A549 (cell line): ENCODE measurements around the gene SH3PXD2A. TPM values are rescaled to one million over a fixed set of nuclear protein-coding genes. Genes with fewer than 3 reads are reported as not detected.

Experiments
- ATAC-seq, 2 experiments: fragments of 200-7000 bp in 1 of 2; fragments of >200 bp in 1 of 2; cut with Nextera tagmentation in 1 of 2; cut with Tn5 transposase in 1 of 2; 3 replicates each; pipeline versions ENCODE4 v1.8.0 to v1.9.1; 2018 to 2020; ENCODE audit warnings: mild to moderate bottlenecking in 1 of 2, moderate library complexity in 1 of 2
- CTCF ChIA-PET: fragments of 300-600 bp; sonication (Branson Sonifier 250); formaldehyde crosslinking; extraction: SDS; loops from one replicate; lab custom pipeline; 2021; ENCODE audit warnings: antibody characterized with exemption, inconsistent platforms; lab: Yijun Ruan, JAX
- POLR2A ChIA-PET: fragments of 350-600 bp; formaldehyde crosslinking; extraction: SDS; loops from one replicate; lab custom pipeline; 2021; ENCODE audit warnings: antibody characterized with exemption, inconsistent platforms; lab: Yijun Ruan, JAX
- DNase-seq, 2 experiments: peaks; one replicate each; pipeline versions ENCODE4 v3.0.0 to v3.0.0-alpha.2; 2011 to 2016; ENCODE audit warnings: low read depth in 1 of 2, low spot score in 1 of 2
- FAIRE-seq: peaks from 2 replicates; lab custom pipeline; 2011; peaks lifted over from hg19 to GRCh38; lab: Jason Lieb, UNC
- H3K27ac ChIP-seq, 2 experiments: fragments of >200 bp; sonication (Bioruptor Twin); formaldehyde crosslinking; 3 replicates each; pipeline ENCODE4 v1.5.1; 2016 to 2017
- H3K4me1 ChIP-seq: fragments of >200 bp; sonication (Bioruptor Twin); formaldehyde crosslinking; 3 replicates; pipeline ENCODE4 v1.6.1; 2016
- H3K4me2 ChIP-seq: fragments of >200 bp; sonication (Bioruptor Twin); formaldehyde crosslinking; 3 replicates; pipeline ENCODE4 v1.6.1; 2016
- H3K4me3 ChIP-seq: fragments of >200 bp; sonication (Bioruptor Twin); formaldehyde crosslinking; 3 replicates; pipeline ENCODE4 v1.5.1; 2016
- H3K9me3 ChIP-seq: fragments of >200 bp; sonication (Bioruptor Twin); formaldehyde crosslinking; 3 replicates; pipeline ENCODE4 v1.6.1; 2016
- CBX2 ChIP-seq: fragments of 200-600 bp; sonication (generic); IDR thresholded peaks from 2 replicates; pipeline ENCODE4 v1.6.1; 2016; ENCODE audit warnings: low read depth, mild to moderate bottlenecking, borderline replicate concordance
- CHD2 ChIP-seq: fragments of 150-350 bp; IDR thresholded peaks from 2 replicates; pipeline ENCODE4 v1.6.1; 2014; ENCODE audit warnings: low read length; ENCODE audit not compliant: partially characterized antibody
- CHD4 ChIP-seq: fragments of 200-600 bp; sonication (generic); IDR thresholded peaks from 2 replicates; pipeline ENCODE4 v1.6.1; 2016; ENCODE audit warnings: antibody characterized with exemption, mild to moderate bottlenecking, borderline replicate concordance
- EHF ChIP-seq: fragments of 250-450 bp; sonication (Bioruptor Pico); IDR thresholded peaks from 2 replicates; pipeline ENCODE4 v1.5.0; 2020; ENCODE audit warnings: mild to moderate bottlenecking
- EHMT2 ChIP-seq: fragments of 200-600 bp; sonication (generic); IDR thresholded peaks from 2 replicates; pipeline ENCODE4 v1.6.1; 2016; ENCODE audit warnings: antibody characterized with exemption, low read depth, mild to moderate bottlenecking, moderate library complexity
- EP300 ChIP-seq, 2 experiments: fragments of >200 bp; sonication (Bioruptor Twin); formaldehyde crosslinking; IDR thresholded peaks; 2 replicates in 1 of 2; 3 replicates in 1 of 2; pipeline ENCODE4 v1.6.1; 2016 to 2017
- FOSL2 ChIP-seq, 2 experiments: fragments of 450-650 bp in 1 of 2; fragments of >200 bp in 1 of 2; sonication (Bioruptor Twin) in 1 of 2; formaldehyde crosslinking; IDR thresholded peaks; 2 replicates each; pipeline versions ENCODE4 v1.5.0 to v1.6.1; 2016 to 2020; ENCODE audit warnings: mild to moderate bottlenecking in 1 of 2, moderate library complexity in 1 of 2
- HOXB5 ChIP-seq: fragments of 250-450 bp; sonication (Bioruptor Pico); IDR thresholded peaks from 2 replicates; pipeline ENCODE4 v1.5.0; 2020; ENCODE audit warnings: mild to moderate bottlenecking, moderate library complexity
- JUNB ChIP-seq: fragments of >200 bp; sonication (Bioruptor Twin); formaldehyde crosslinking; IDR thresholded peaks from 2 replicates; pipeline ENCODE4 v1.6.1; 2016
- MAFK ChIP-seq: fragments of 450-650 bp; IDR thresholded peaks from 2 replicates; pipeline ENCODE4 v1.6.1; 2014; ENCODE audit not compliant: partially characterized antibody
- MAZ ChIP-seq: fragments of 150-350 bp; IDR thresholded peaks from 2 replicates; pipeline ENCODE4 v1.6.1; 2014; ENCODE audit warnings: antibody characterized with exemption, low read depth, low read length, borderline replicate concordance
- NFE2L2 ChIP-seq: fragments of 150-350 bp; conservative IDR thresholded peaks from 2 replicates; pipeline ENCODE4 v1.6.1; 2014; ENCODE audit warnings: low read length
- NPAS2 ChIP-seq: fragments of 250-450 bp; sonication (Bioruptor Pico); IDR thresholded peaks from 2 replicates; pipeline ENCODE4 v1.8.0; 2022; ENCODE audit warnings: mild to moderate bottlenecking, moderate library complexity, borderline replicate concordance
- PHF8 ChIP-seq: fragments of 200-600 bp; sonication (generic); IDR thresholded peaks from 2 replicates; pipeline ENCODE4 v1.6.1; 2016; ENCODE audit warnings: low read depth, mild to moderate bottlenecking, antibody characterized with exemption, moderate library complexity, borderline replicate concordance
- POLR2A ChIP-seq: IDR thresholded peaks from 2 replicates; pipeline ENCODE4 v1.6.1; 2012; ENCODE audit warnings: mild to moderate bottlenecking, low read length
- POLR2AphosphoS2 ChIP-seq: conservative IDR thresholded peaks from 2 replicates; pipeline ENCODE4 v1.6.1; 2012; ENCODE audit warnings: low read length, improper control_type of control experiment, inconsistent platforms
- RFX5 ChIP-seq: fragments of 450-650 bp; IDR thresholded peaks from 2 replicates; pipeline ENCODE4 v1.7.1; 2014; ENCODE audit warnings: antibody characterized with exemption, mild to moderate bottlenecking, moderate library complexity
- RNF2 ChIP-seq: fragments of 200-600 bp; sonication (generic); IDR thresholded peaks from 2 replicates; pipeline ENCODE4 v1.6.1; 2016; ENCODE audit warnings: low read depth, mild to moderate bottlenecking, antibody characterized with exemption, moderate library complexity, borderline replicate concordance
- SMC3 ChIP-seq: fragments of >200 bp; sonication (Bioruptor Twin); formaldehyde crosslinking; IDR thresholded peaks from 3 replicates; pipeline ENCODE4 v1.6.1; 2018; ENCODE audit warnings: inconsistent platforms
- ZC3H11A ChIP-seq: fragments of 450-650 bp; IDR thresholded peaks from 2 replicates; pipeline ENCODE4 v1.6.1; 2014; ENCODE audit warnings: antibody characterized with exemption, mild to moderate bottlenecking
- ZFP36 ChIP-seq: fragments of 450-650 bp; IDR thresholded peaks from 2 replicates; pipeline ENCODE4 v1.6.1; 2014; ENCODE audit warnings: borderline replicate concordance; ENCODE audit not compliant: partially characterized antibody
- ZNF302 ChIP-seq: fragments of 250-450 bp; sonication (Bioruptor Pico); IDR thresholded peaks from 2 replicates; pipeline ENCODE4 v1.9.0; 2021; ENCODE audit warnings: inconsistent platforms, mild to moderate bottlenecking, moderate library complexity
- WGBS: methylation state at CpG from one replicate; pipeline ENCODE4 v1.1.6; 2017; ENCODE audit errors: missing lambda C conversion rate; 5-methylcytosine and 5-hydroxymethylcytosine counted together
- polyA plus RNA-seq, 4 experiments: library from polyadenylated mRNA; depleted of rRNA in 3 of 4; stranded (reverse); fragments of >200 nt; fragmentation: RNase III in 1 of 4; extraction: RNeasy Plus Mini Kit Qiagen cat#74134 plus additional on column Dnase treatment in 1 of 4; gene quantifications; 2 replicates in 3 of 4; 3 replicates in 1 of 4; pipeline ENCODE4 v1.2.3, GENCODE V29; 2011 to 2017
- TF ChIP-seq, protein P1 (sequence below): fragments of 150-350 bp; IDR thresholded peaks from 2 replicates; pipeline ENCODE4 v1.6.1; 2014; ENCODE audit warnings: low read depth, mild to moderate bottlenecking, low read length
- TF ChIP-seq, protein P2 (sequence below): fragments of 250-450 bp; sonication (Bioruptor Pico); IDR thresholded peaks from 2 replicates; pipeline ENCODE4 v1.5.0; 2021; ENCODE audit warnings: mild to moderate bottlenecking, moderate library complexity, borderline replicate concordance
- TF ChIP-seq, protein P3 (sequence below): fragments of 450-650 bp; IDR thresholded peaks from 2 replicates; pipeline ENCODE4 v1.6.1; 2014; ENCODE audit warnings: antibody characterized with exemption
- TF ChIP-seq, protein P4 (sequence below): fragments of 200-600 bp; sonication (generic); IDR thresholded peaks from 2 replicates; pipeline ENCODE4 v1.6.1; 2016; ENCODE audit warnings: antibody characterized with exemption, mild to moderate bottlenecking, moderate library complexity

The SH3PXD2A gene
- polyA plus RNA-seq, 2 of the 4 experiments (the other 2 are of a cell fraction): 2.4 to 3.9 TPM

DNA sequence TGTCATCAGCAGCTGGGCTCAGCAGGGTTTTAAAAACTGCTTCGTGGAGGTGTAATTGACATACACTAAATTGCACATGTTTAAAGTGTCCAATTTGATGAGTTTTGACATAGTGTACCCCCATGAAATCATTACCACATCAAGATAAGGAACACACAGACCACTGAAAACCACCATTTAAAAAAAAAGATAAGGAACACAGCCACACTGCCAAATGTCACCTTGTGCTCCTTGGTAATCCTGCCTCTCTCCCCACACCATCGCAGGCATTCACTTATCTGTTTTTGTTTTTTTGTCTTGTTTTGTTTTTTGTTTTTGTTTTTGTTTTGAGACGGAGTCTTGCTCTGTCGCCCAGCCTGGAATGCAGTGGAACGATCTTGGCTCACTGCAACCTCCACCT, 286.9 kb downstream of the SH3PXD2A start:
- POLR2A ChIA-PET: no interaction called here
- Histone ChIP-seq H3K27ac (no peak overlapping the region), H3K4me1 (no peaks in the 10 kb centered on the region), H3K4me3 (no peak overlapping the region), H3K4me2 (no peak overlapping the region), H3K9me3 (no peaks in the 10 kb centered on the region)
- whole genome bisulfite sequencing: 80% methylated on average over 5 of the region's 5 CpGs
- CTCF ChIA-PET: interaction anchor here (1.9 kb wide), 1 partner anchor 8 kb away, joined by 6 read pairs; no protein-coding TSS in a partner anchor
- ATAC-seq: no peak
- FAIRE-seq: no peak
- DNase-seq: no peak
- TF ChIP-seq ZFP36 (no peak), POLR2A (no peak), MAZ (no peak), CHD2 (no peak), PHF8 (no peak), RNF2 (no peak), ZNF302 (CRISPR knock-in tag) (no peak), JUNB (no peak), NPAS2 (CRISPR knock-in tag) (no peak), CHD4 (no peak), NFE2L2 (no peak), EHMT2 (no peak), SMC3 (no peak), CBX2 (no peak), EHF (no peak), POLR2AphosphoS2 (no peak)
- TF ChIP-seq, protein P1, sequence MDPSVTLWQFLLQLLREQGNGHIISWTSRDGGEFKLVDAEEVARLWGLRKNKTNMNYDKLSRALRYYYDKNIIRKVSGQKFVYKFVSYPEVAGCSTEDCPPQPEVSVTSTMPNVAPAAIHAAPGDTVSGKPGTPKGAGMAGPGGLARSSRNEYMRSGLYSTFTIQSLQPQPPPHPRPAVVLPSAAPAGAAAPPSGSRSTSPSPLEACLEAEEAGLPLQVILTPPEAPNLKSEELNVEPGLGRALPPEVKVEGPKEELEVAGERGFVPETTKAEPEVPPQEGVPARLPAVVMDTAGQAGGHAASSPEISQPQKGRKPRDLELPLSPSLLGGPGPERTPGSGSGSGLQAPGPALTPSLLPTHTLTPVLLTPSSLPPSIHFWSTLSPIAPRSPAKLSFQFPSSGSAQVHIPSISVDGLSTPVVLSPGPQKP: no peak

DNA sequence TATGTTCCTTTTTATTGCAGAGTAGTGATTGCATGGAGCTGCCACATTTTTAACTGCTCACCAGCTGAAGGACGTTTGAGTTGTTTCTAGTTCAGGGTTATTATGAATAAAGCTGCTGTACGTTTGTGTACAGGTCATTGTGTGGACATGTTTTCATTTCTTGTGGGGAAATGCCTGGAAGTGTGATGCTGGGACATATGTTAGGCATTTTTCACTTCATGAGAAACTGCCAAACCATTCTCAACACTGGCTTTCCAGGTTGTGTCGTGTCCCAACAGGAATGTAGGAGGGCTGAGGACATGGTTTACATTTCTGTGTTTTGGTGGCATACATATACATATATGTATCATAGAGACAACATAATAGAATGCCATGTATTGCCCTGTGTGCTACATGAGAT, 288.8 kb downstream of the SH3PXD2A start:
- WGBS: 12% methylated on average over 3 of the region's 3 CpGs
- no peak for ATAC-seq
- no peak for FAIRE-seq
- POLR2A ChIA-PET: no interaction called here
- Histone ChIP-seq H3K4me2 (no peak overlapping the region), H3K9me3 (no peaks in the 10 kb centered on the region), H3K4me1 (no peaks in the 10 kb centered on the region), H3K27ac (no peak overlapping the region), H3K4me3 (no peak overlapping the region)
- TF ChIP-seq ZC3H11A (no peak), EP300 (IDR thresholded peaks at IDR 0.05) (no peak), FOSL2 (IDR thresholded peaks at IDR 0.05) (no peak), FOSL2 (CRISPR knock-in tag; IDR thresholded peaks at IDR 0.05) (no peak), MAFK (no peak), ZFP36 (no peak), CHD4 (no peak), RNF2 (no peak), HOXB5 (no peak), MAZ (no peak), RFX5 (no peak)
- TF ChIP-seq, protein P2, sequence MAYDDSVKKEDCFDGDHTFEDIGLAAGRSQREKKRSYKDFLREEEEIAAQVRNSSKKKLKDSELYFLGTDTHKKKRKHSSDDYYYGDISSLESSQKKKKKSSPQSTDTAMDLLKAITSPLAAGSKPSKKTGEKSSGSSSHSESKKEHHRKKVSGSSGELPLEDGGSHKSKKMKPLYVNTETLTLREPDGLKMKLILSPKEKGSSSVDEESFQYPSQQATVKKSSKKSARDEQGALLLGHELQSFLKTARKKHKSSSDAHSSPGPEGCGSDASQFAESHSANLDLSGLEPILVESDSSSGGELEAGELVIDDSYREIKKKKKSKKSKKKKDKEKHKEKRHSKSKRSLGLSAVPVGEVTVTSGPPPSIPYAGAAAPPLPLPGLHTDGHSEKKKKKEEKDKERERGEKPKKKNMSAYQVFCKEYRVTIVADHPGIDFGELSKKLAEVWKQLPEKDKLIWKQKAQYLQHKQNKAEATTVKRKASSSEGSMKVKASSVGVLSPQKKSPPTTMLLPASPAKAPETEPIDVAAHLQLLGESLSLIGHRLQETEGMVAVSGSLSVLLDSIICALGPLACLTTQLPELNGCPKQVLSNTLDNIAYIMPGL (CRISPR knock-in tag): no peak
- TF ChIP-seq, protein P3, sequence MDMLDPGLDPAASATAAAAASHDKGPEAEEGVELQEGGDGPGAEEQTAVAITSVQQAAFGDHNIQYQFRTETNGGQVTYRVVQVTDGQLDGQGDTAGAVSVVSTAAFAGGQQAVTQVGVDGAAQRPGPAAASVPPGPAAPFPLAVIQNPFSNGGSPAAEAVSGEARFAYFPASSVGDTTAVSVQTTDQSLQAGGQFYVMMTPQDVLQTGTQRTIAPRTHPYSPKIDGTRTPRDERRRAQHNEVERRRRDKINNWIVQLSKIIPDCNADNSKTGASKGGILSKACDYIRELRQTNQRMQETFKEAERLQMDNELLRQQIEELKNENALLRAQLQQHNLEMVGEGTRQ: no peak
- TF ChIP-seq, protein P4, sequence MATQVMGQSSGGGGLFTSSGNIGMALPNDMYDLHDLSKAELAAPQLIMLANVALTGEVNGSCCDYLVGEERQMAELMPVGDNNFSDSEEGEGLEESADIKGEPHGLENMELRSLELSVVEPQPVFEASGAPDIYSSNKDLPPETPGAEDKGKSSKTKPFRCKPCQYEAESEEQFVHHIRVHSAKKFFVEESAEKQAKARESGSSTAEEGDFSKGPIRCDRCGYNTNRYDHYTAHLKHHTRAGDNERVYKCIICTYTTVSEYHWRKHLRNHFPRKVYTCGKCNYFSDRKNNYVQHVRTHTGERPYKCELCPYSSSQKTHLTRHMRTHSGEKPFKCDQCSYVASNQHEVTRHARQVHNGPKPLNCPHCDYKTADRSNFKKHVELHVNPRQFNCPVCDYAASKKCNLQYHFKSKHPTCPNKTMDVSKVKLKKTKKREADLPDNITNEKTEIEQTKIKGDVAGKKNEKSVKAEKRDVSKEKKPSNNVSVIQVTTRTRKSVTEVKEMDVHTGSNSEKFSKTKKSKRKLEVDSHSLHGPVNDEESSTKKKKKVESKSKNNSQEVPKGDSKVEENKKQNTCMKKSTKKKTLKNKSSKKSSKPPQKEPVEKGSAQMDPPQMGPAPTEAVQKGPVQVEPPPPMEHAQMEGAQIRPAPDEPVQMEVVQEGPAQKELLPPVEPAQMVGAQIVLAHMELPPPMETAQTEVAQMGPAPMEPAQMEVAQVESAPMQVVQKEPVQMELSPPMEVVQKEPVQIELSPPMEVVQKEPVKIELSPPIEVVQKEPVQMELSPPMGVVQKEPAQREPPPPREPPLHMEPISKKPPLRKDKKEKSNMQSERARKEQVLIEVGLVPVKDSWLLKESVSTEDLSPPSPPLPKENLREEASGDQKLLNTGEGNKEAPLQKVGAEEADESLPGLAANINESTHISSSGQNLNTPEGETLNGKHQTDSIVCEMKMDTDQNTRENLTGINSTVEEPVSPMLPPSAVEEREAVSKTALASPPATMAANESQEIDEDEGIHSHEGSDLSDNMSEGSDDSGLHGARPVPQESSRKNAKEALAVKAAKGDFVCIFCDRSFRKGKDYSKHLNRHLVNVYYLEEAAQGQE: no peak
- no peak for DNase-seq
- CTCF ChIA-PET: interaction anchor here (0.8 to 4.6 kb wide), 5 partner anchors 11 to 120 kb away, joined by 4 to 32 read pairs (median 24); no protein-coding TSS in a partner anchor
